GM12865 (cell line): Measurements from ENCODE around the gene SLC9A4.

Experiments used
- DNase-seq: peaks from one replicate; pipeline ENCODE4 v3.0.0; 2010; ENCODE audit warnings: low read depth
- H3K4me3 ChIP-seq: 2 replicates; pipeline ENCODE4 v1.5.1; 2011; ENCODE audit warnings: mild to moderate bottlenecking, low read depth, low read length, control low read depth
- TF ChIP-seq, protein P1 (sequence below): IDR thresholded peaks from 2 replicates; pipeline ENCODE4 v1.5.1; 2011; ENCODE audit warnings: low read length, control low read depth, low read depth, inconsistent platforms; ENCODE audit not compliant: insufficient read depth; ENCODE audit errors: missing control alignments

SLC9A4 gene

DNA sequence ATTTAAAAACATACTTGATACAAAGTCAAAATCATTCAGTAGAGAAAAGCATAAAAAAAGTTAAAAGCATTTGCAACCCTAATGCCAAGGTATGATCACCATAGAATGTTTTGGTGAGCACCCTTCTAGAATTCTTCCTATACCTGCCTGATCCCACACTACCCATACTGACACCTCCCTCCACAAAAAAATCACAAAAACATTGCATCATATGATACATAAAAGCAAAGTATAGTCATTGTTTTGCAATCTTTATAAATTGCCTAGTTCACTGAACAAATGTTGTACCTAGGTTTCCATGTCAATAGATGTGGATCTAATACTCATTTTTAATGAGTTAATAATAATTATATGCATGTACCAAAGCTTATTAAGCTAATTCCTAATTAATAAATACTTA lies 54.1 kb downstream of the SLC9A4 start:
- TF ChIP-seq, protein P1, sequence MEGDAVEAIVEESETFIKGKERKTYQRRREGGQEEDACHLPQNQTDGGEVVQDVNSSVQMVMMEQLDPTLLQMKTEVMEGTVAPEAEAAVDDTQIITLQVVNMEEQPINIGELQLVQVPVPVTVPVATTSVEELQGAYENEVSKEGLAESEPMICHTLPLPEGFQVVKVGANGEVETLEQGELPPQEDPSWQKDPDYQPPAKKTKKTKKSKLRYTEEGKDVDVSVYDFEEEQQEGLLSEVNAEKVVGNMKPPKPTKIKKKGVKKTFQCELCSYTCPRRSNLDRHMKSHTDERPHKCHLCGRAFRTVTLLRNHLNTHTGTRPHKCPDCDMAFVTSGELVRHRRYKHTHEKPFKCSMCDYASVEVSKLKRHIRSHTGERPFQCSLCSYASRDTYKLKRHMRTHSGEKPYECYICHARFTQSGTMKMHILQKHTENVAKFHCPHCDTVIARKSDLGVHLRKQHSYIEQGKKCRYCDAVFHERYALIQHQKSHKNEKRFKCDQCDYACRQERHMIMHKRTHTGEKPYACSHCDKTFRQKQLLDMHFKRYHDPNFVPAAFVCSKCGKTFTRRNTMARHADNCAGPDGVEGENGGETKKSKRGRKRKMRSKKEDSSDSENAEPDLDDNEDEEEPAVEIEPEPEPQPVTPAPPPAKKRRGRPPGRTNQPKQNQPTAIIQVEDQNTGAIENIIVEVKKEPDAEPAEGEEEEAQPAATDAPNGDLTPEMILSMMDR, result no peak
- H3K4me3 ChIP-seq, result no peak overlapping the region
- no peak for DNase-seq

DNA sequence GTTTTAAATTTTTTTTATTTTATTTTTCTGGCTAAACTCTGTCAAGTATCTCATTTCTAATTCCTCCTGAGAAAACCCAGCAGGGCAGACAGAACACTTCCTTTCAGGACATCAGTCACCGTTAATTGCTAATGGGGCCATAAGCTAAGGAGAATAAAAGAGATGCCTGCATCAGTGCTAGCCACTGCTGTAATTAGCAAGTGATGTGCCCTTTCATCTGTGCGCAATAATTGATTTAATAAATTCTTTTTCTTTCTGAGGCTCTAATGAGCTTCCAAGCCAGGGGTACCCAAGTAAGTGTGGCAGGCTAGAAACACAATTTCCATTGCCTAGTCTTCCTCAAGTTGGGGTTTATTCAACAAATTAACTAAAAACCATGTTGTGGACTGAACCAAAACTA lies 65.5 kb downstream of the SLC9A4 start:
- TF ChIP-seq, protein P1, result no peak
- no peak for DNase-seq
- H3K4me3 ChIP-seq, result no peak overlapping the region

DNA sequence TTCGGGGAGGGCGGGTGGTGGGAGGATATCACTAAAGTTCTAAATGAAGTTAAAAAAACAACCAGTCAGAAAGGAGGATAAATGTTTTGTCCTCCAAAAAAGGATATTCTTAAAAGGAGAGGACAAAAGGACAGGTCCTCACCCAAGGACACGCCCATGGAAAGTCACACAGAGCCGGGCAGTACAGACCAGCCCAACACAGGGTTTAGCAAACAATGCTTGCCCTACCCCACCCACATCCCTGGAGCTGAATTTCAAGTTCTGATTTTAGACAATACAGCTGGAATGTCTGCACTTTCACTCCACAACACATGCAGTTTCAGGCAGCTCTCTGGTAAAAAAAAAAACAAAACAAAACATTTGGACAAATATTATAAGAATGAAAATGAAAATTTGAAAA lies 67.9 kb downstream of the SLC9A4 start:
- no peak overlapping the region for H3K4me3 ChIP-seq
- TF ChIP-seq, protein P1, result no peak
- DNase-seq, result no peak

DNA sequence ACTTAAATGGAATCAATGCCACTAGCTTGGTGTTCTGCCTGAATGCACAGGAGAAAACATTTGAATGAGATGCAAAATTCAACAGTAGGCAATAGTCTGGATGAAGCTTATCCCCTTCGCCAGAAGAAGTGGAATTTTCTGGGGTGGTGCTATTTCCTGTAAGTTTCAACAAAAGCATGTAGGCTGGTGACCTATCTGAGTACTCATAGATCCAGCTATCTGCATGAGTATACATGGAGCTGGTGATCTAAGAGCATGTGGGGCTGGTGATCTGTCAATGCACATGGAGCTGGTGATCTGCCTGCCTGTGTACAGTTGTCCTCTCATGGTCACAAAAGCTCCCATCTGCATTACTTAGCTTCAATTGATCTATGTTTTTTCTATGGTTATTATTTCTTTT lies 71.2 kb downstream of the SLC9A4 start:
- DNase-seq, result no peak
- no peak overlapping the region for H3K4me3 ChIP-seq
- TF ChIP-seq, protein P1, result no peak

DNA sequence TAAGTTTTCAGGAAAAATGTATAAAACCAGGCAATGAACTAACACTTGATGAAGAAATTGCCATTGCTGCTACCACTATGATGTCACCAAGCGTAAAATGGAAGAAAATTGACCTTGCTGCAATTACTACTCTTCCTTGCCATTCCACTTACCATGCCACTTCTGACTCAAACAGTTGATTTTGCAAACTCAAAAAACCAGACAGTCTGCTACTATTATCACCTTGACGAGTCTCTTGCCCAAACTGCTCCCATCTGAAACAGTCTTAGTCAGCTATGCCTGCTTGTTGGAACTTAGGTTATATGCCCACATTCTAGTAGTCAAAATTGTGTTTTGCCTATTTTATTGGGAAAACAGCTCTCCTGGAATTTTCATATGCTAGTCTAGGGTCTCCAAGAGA lies 74.4 kb downstream of the SLC9A4 start:
- no peak overlapping the region for H3K4me3 ChIP-seq
- TF ChIP-seq, protein P1, result no peak
- DNase-seq, result no peak

DNA sequence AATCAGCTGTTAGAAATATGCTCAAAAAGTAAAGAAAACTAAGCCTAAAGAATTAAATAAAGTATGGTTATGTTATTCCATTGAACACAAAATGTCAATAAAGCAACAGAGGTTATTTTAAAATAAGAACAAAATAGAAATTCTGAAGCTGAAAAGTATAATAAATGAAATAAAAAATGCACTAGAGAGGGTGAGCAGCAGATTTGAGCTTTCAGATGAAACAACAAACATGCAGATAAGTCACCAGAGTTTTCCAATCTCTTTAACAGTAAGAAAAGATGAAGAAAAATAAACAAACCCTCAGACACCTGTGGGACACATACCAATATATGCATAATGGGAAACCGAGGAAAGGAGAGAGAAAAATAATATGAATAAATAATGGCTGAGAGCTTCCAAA lies 76.0 kb downstream of the SLC9A4 start:
- DNase-seq, result no peak
- TF ChIP-seq, protein P1, result no peak
- no peak overlapping the region for H3K4me3 ChIP-seq

DNA sequence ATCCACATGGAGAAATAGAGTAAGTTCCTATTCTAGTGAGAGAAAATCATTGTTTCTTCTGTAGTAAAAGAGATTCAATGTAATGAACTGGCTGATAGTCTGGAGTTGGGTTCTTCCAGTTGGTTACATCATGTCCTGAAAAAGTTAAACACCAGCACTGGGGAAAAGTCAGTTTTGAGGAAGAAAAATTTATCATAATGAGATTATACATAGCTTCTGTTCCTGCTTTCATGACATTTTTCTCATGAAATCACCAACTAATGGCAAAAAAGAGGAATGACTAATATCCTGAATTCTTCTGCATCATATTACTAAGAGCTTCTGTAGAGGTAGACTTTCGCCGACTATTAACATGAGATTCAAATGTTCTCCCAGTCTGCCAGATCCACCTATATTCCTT lies 77.1 kb downstream of the SLC9A4 start:
- no peak for DNase-seq
- TF ChIP-seq, protein P1, result no peak
- no peak overlapping the region for H3K4me3 ChIP-seq
